Purkinje cell (primary cell): ENCODE measurements around the gene HP. TPM values are rescaled to one million over a fixed set of nuclear protein-coding genes. Genes with fewer than 3 reads are reported as not detected.

ENCODE experiments used
- polyA plus RNA-seq: library from polyadenylated mRNA; unstranded; fragments of >200 nt; fragmentation: Nextera tagmentation; gene quantifications from 2 replicates; pipeline ENCODE4 v1.2.1, GENCODE V29; 2014

Gene HP
- polyA plus RNA-seq, result 0.31 TPM in 1 of 2 replicates, not detected in the other

GRCh38 chr16:72054254-72054847 lies at the start of gene HP:
TSS of gene HP (plus strand) at chr16:72054505. CDS start at chr16:72054653, 148 bp downstream.

GRCh38 chr16:72008424-72009216 lies 45.7 kb upstream of the HP start, which contains the start of gene DHODH:
TSS of gene DHODH (plus strand) at chr16:72008744. CDS start at chr16:72008765, 21 bp downstream.

GRCh38 chr16:72093448-72094265 lies 39.4 kb downstream of the HP start, which contains the start of the genes DHX38 and TXNL4B:
TSS of gene DHX38 (plus strand) at chr16:72093847. CDS start at chr16:72096158, 2,311 bp downstream.
TSS of gene TXNL4B (minus strand) at chr16:72093620. CDS start at chr16:72090749, 2,871 bp downstream.

Other genes starting within 250 kb of the HP start
- gene AP1G1, start 245.7 kb upstream of the HP start, polyA plus RNA-seq, result 23.1 and 34.5 TPM in 2 replicates
- gene ATXN1L, start 208.5 kb upstream of the HP start, polyA plus RNA-seq, result 8.8 and 13.7 TPM in 2 replicates
- gene ZNF821, start 170.3 kb upstream of the HP start, polyA plus RNA-seq, result 3.9 TPM in 2 replicates
- 31.3 and 52.5 TPM in 2 replicates for gene IST1, start 159.0 kb upstream of the HP start, polyA plus RNA-seq
- gene PKD1L3, start 54.1 kb upstream of the HP start, polyA plus RNA-seq, result not detected in 2 replicates
- gene DHODH, start 45.8 kb upstream of the HP start, polyA plus RNA-seq, result 2.1 and 3.3 TPM in 2 replicates
- 2.5 and 4.0 TPM in 2 replicates for gene HPR, start 8.7 kb downstream of the HP start, polyA plus RNA-seq
- 8.7 and 14.4 TPM in 2 replicates for gene TXNL4B, start 39.1 kb downstream of the HP start, polyA plus RNA-seq
- 5.8 and 9.3 TPM in 2 replicates for gene DHX38, start 39.3 kb downstream of the HP start, polyA plus RNA-seq
- 0.27 and 1.5 TPM in 2 replicates for gene PMFBP1, start 117.7 kb downstream of the HP start, polyA plus RNA-seq